ENCODE data around the gene IFT88.

DNA sequence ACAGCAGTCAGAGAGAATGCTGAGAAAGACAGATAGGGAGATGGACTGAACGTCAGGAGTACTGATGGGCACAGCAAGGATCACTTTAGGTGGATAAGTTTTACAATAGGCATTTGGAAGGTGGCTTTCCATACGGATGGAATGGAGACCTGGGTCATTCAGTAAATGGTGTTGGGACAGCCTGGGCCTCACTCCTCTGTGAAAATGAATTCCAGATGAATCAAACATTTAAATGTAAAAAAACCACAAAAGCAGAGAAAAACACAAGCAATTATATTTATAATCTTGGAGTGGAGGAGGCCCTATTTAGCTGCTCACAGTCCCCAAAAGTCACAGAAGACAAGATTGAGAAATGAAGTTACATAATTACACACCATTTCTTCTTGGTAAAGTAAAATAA, 141.3 kb downstream of the IFT88 start:
- no peak for TF ChIP-seq POLR2A (IDR thresholded peaks at IDR 0.05)
- TF ChIP-seq, protein P1, sequence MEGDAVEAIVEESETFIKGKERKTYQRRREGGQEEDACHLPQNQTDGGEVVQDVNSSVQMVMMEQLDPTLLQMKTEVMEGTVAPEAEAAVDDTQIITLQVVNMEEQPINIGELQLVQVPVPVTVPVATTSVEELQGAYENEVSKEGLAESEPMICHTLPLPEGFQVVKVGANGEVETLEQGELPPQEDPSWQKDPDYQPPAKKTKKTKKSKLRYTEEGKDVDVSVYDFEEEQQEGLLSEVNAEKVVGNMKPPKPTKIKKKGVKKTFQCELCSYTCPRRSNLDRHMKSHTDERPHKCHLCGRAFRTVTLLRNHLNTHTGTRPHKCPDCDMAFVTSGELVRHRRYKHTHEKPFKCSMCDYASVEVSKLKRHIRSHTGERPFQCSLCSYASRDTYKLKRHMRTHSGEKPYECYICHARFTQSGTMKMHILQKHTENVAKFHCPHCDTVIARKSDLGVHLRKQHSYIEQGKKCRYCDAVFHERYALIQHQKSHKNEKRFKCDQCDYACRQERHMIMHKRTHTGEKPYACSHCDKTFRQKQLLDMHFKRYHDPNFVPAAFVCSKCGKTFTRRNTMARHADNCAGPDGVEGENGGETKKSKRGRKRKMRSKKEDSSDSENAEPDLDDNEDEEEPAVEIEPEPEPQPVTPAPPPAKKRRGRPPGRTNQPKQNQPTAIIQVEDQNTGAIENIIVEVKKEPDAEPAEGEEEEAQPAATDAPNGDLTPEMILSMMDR (IDR thresholded peaks at IDR 0.05): no peak

Measured in uterus (tissue), 2 donors.